Upper lobe of right lung (tissue), 1 donor: ENCODE measurements around the gene BPIFB6. TPM values are rescaled to one million over a fixed set of nuclear protein-coding genes. Genes with fewer than 3 reads are reported as not detected.

ENCODE experiments used
- ATAC-seq: fragments of 200-7000 bp; cut with Tn5 transposase; one replicate; pipeline ENCODE4 v1.9.1; 2020; ENCODE audit warnings: mild to moderate bottlenecking, moderate library complexity
- DNase-seq: peaks from one replicate; pipeline ENCODE4 v3.0.0-alpha.2; 2020
- H3K27ac ChIP-seq: fragments of 200-600 bp; one replicate; pipeline ENCODE4 v1.8.0; 2022
- H3K27me3 ChIP-seq: fragments of 200-600 bp; one replicate; pipeline ENCODE4 v1.8.0; 2022; ENCODE audit warnings: mild to moderate bottlenecking
- H3K36me3 ChIP-seq: fragments of 200-600 bp; one replicate; pipeline ENCODE4 v1.8.0; 2022
- H3K4me1 ChIP-seq: fragments of 200-600 bp; one replicate; pipeline ENCODE4 v1.8.0; 2022
- H3K4me3 ChIP-seq: fragments of 200-600 bp; one replicate; pipeline ENCODE4 v1.8.0; 2022; ENCODE audit warnings: mild to moderate bottlenecking
- H3K9me3 ChIP-seq: fragments of 200-600 bp; one replicate; pipeline ENCODE4 v1.8.0; 2022
- CTCF ChIP-seq: fragments of 200-600 bp; IDR thresholded peaks from one replicate; pipeline ENCODE4 v1.8.0; 2022; ENCODE audit warnings: antibody characterized with exemption
- intact Hi-C: fragments of 100-400 bp; cut with DNase I; formaldehyde crosslinking; loops from one replicate; pipeline ENCODE4 v1.11.0; 2022
- total RNA-seq: library from RNA; stranded (reverse); fragmentation: NEBNext Ultra II Directional; extraction: Animal tissue kit (Norgen Biotek cat#: 25700); gene quantifications from one replicate; pipeline ENCODE4 v1.2.1, GENCODE V29; 2021
- donor health status: DM: no; HTN: yes; CAD: no; lungs with severe emphysema.

BPIFB6 gene
- total RNA-seq, 1 donor from 2014 or later: not detected

DNA sequence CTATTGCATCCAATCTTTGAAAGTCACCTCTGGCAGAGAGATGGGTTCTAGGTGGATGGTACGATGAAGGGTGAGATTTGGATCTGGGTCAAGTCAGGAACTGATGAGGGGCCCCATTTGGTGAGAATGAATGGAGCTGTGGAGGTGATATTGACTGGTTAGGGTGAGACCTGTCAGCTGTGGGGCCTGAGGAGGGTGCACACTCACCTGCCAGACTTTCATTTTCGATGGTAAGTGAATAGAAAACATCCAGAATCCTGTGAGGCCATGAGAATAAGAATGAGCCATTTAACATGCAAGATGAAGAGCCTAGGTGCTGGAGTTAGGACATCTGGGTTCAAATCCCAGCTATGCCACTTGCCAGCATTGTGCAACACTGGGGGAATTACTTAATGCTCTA is 34.0 kb upstream of the BPIFB6 start:
- no peak overlapping the region for H3K27ac ChIP-seq
- no peak overlapping the region for H3K4me3 ChIP-seq
- H3K9me3 ChIP-seq: peaks cover 5% of the 10 kb centered on the region
- no peaks in the 10 kb centered on the region for H3K4me1 ChIP-seq
- ATAC-seq: no peak
- TF ChIP-seq CTCF: no peak
- no peaks in the 10 kb centered on the region for H3K36me3 ChIP-seq
- intact Hi-C loops: no loop called here
- DNase-seq: no peak
- H3K27me3 ChIP-seq: no peaks in the 10 kb centered on the region

DNA sequence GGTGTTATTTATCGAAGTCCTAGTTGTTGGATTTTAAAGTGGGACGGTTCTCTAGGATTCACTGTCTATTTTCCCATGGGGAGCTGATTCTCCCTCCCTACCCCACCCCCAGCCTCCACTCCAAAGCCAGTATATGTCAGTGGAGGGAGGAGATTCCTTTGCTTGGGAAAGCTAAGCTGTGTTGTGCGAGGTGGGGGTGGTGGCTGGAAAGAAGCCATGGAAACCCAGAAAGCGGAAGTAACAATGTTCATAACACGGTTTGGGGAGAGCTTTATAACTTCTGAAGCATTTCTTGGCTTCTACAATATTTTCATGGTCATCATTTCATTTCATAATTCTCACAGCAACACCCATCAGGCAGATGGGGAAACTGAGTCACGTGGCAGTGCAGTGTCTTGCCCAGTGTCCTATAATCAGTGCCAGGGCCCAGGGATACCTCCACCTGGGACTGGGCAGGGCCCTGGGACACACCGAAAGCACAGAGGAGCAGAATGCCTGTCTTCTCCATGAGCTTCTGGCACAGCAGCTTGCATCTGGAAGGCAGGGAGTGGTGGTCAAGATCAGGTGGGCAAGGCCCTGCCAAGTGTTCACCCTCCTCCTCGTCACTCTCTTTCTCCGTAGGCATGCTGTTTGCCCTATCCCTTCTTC is 31.7 kb upstream of the BPIFB6 start:
- H3K4me3 ChIP-seq: no peak overlapping the region
- H3K27me3 ChIP-seq: no peaks in the 10 kb centered on the region
- H3K4me1 ChIP-seq: no peaks in the 10 kb centered on the region
- H3K36me3 ChIP-seq: no peaks in the 10 kb centered on the region
- TF ChIP-seq CTCF: no peak
- intact Hi-C loops: no loop called here
- DNase-seq (no peak), ATAC-seq (peak; percentile 32)
- no peak overlapping the region for H3K27ac ChIP-seq
- peaks cover 4% of the 10 kb centered on the region for H3K9me3 ChIP-seq

DNA sequence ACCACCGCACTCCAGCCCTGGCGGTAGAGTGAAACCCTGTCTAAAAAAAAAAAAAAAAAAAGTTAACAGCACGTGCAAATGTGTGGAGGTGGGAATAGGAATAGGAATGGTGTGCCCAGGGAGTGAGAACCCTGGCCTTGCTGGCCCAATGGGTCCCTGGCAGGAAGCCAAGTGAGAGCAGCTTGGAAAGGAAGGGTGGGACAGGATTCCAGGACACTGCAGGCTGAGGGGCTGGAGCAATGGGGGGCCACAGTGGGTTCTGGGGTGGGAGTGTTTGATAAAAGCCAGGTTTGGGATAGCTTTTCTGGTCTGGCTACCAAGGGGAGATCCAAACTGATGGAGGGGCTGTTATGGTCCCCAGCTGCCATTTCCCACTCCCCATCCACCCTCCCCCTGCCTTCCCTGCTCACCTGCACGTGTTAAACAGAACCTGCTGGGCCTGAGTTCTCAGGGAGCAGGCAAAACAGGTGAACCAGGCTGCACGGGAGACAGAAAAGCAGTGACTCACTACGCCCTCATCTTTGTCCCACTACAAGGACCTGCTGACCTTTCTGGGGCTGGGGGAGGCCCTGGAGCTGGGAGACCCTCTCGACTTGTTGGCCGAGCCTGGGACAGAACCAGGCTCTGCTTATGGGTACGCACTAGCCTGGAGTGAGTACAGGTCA is 30.5 kb upstream of the BPIFB6 start:
- ATAC-seq (no peak), DNase-seq (no peak)
- Histone ChIP-seq H3K27ac (no peak overlapping the region), H3K27me3 (no peaks in the 10 kb centered on the region), H3K4me1 (no peaks in the 10 kb centered on the region), H3K4me3 (no peak overlapping the region), H3K36me3 (no peaks in the 10 kb centered on the region), H3K9me3 (peaks cover 5% of the 10 kb centered on the region)
- intact Hi-C loops: no loop called here
- TF ChIP-seq CTCF: no peak

- H3K9me3 ChIP-seq: peaks cover 5% of the 10 kb centered on the region
- no peak overlapping the region for H3K27ac ChIP-seq
- H3K4me1 ChIP-seq: no peaks in the 10 kb centered on the region
- intact Hi-C loops: no loop called here
- no peak for TF ChIP-seq CTCF
- H3K4me3 ChIP-seq: no peak overlapping the region
- DNase-seq (no peak), ATAC-seq (no peak)
- H3K36me3 ChIP-seq: no peaks in the 10 kb centered on the region
- H3K27me3 ChIP-seq: no peaks in the 10 kb centered on the region
Measured at GRCh38 chr20:33002087-33002808, 29.2 kb upstream of the BPIFB6 start.

DNA sequence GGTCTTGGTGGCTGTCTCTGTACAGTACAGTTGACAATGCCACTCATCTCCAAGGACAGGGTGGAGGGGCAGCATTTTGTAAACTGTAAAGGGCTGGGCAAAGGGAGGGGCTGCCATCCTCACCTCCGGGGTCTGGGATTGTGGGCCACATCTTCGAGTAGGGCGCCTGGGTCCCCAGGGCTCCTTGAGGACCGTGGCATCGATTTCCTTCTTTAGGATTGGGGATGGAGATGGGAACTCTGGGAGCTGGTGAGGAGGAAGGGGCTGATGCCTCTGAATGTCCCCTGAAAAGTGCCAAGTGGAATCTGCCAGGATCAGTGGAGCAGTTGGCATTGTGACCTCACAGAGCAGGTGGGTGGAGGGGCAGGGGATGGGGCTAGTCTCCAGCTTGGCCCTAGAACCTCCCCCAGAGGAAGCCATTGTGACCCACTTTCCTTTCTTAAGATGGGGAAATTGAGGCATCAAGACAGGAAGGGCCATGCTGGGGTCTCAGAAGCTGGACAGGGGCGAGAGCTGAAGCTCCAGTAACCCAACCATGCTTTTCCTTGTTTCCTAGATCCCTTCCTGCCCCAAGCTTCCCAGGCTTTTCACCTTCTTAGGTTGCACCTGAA is 27.2 kb upstream of the BPIFB6 start, which contains the start of gene SUN5:
TSS of gene SUN5 (minus strand) at position 293 of the 611 bp plus-strand sequence. CDS start at position 200, 93 bp downstream.
- no peak for TF ChIP-seq CTCF
- Histone ChIP-seq H3K36me3 (no peaks in the 10 kb centered on the region), H3K4me1 (no peaks in the 10 kb centered on the region), H3K4me3 (no peak within 1 kb of the TSS), H3K9me3 (peaks cover 5% of the 10 kb centered on the region), H3K27ac (no peak within 1 kb of the TSS), H3K27me3 (no peaks in the 10 kb centered on the region)
- peak; percentile 39 for DNase-seq
- intact Hi-C loops: no loop called here
- ATAC-seq: no peak
